GM12865 (cell line): ENCODE measurements around the gene TRAF6.
A peak's percentile ranks its signal among the peaks of the same experiment; 100 is the strongest.
"Not testable (repeated sequence)": the region's sequence is repeated elsewhere in the genome, so short reads cannot be mapped to it uniquely, and the experiment has no call there.

Experiments
- DNase-seq: peaks from one replicate; pipeline ENCODE4 v3.0.0; 2010; ENCODE audit warnings: low read depth
- H3K4me3 ChIP-seq: 2 replicates; pipeline ENCODE4 v1.5.1; 2011; ENCODE audit warnings: mild to moderate bottlenecking, low read depth, low read length, control low read depth
- CTCF ChIP-seq: IDR thresholded peaks from 2 replicates; pipeline ENCODE4 v1.5.1; 2011; ENCODE audit warnings: low read length, control low read depth, low read depth, inconsistent platforms; ENCODE audit not compliant: insufficient read depth; ENCODE audit errors: missing control alignments

Gene TRAF6

GRCh38 chr11:36493332-36493731 is 16.7 kb downstream of the TRAF6 start:
- no peak for TF ChIP-seq CTCF
- H3K4me3 ChIP-seq = no peak overlapping the region
- no peak for DNase-seq

- peak; percentile 68 for TF ChIP-seq CTCF
- no peak overlapping the region for H3K4me3 ChIP-seq
- peak; percentile 73 for DNase-seq
Measured at GRCh38 chr11:36492724-36493304, 17.3 kb downstream of the TRAF6 start.

- no peak for DNase-seq
- TF ChIP-seq CTCF = no peak
- H3K4me3 ChIP-seq = no peak overlapping the region
Measured at GRCh38 chr11:36490026-36490806, 19.9 kb downstream of the TRAF6 start.

GRCh38 chr11:36488096-36488495 is 22.0 kb downstream of the TRAF6 start:
- no peak overlapping the region for H3K4me3 ChIP-seq
- no peak for TF ChIP-seq CTCF
- DNase-seq = peak; percentile 38

DNA sequence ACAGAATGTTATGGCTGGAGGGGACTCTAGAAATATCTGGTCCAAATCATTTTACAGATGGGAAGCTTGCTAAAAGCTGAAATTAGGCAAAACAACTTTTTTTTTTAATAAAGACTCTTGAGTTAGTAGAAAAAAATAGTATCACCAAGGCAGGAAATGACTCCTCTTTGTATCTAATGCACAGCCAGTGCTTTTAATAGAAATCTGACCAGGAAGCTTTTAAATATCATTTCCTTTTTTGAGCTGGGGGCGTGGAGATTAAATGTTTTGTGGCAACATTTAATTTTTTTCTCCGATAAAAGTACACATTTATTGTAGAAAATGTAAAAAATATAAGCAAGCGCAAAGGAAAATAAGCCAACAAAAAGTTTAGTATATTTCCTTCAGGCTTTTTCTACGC is 22.5 kb downstream of the TRAF6 start:
- TF ChIP-seq CTCF = no peak
- DNase-seq = no peak
- no peak overlapping the region for H3K4me3 ChIP-seq

- no peak for TF ChIP-seq CTCF
- H3K4me3 ChIP-seq = no peak overlapping the region
- DNase-seq = no peak
Measured at GRCh38 chr11:36485298-36486002, 24.6 kb downstream of the TRAF6 start.

- H3K4me3 ChIP-seq, DNase-seq: not testable (repeated sequence)
Measured at GRCh38 chr11:36483042-36483441, 27.0 kb downstream of the TRAF6 start.
